ENCODE results near the gene DGKA.

GRCh38 chr12:55955344-55955743 lies 24.4 kb downstream of the DGKA start:
- TF ChIP-seq PHF8 (CRISPR knock-in tag; IDR thresholded peaks at IDR 0.05) (no peak), POLR2AphosphoS5 (IDR thresholded peaks at IDR 0.05; ENCODE audit: low read depth, low read length) (no peak), SETDB1 (CRISPR knock-in tag; IDR thresholded peaks at IDR 0.05; ENCODE audit: borderline replicate concordance) (no peak), NFRKB (IDR thresholded peaks at IDR 0.05) (no peak), SOX6 (IDR thresholded peaks at IDR 0.05) (no peak), SOX6 (CRISPR knock-in tag; IDR thresholded peaks at IDR 0.05) (no peak), EHMT2 (IDR thresholded peaks at IDR 0.05; ENCODE audit: borderline replicate concordance, low read depth, low read length) (no peak)
- TF ChIP-seq, protein P1, sequence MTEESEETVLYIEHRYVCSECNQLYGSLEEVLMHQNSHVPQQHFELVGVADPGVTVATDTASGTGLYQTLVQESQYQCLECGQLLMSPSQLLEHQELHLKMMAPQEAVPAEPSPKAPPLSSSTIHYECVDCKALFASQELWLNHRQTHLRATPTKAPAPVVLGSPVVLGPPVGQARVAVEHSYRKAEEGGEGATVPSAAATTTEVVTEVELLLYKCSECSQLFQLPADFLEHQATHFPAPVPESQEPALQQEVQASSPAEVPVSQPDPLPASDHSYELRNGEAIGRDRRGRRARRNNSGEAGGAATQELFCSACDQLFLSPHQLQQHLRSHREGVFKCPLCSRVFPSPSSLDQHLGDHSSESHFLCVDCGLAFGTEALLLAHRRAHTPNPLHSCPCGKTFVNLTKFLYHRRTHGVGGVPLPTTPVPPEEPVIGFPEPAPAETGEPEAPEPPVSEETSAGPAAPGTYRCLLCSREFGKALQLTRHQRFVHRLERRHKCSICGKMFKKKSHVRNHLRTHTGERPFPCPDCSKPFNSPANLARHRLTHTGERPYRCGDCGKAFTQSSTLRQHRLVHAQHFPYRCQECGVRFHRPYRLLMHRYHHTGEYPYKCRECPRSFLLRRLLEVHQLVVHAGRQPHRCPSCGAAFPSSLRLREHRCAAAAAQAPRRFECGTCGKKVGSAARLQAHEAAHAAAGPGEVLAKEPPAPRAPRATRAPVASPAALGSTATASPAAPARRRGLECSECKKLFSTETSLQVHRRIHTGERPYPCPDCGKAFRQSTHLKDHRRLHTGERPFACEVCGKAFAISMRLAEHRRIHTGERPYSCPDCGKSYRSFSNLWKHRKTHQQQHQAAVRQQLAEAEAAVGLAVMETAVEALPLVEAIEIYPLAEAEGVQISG (CRISPR knock-in tag; IDR thresholded peaks at IDR 0.05) = no peak
